KG1 (cell line): ENCODE measurements around the gene PSTPIP1.

Experiments used
- DNase-seq: peaks from one replicate; lab custom pipeline; 2025; lab: John Stamatoyannopoulos, UW

The PSTPIP1 gene

DNA sequence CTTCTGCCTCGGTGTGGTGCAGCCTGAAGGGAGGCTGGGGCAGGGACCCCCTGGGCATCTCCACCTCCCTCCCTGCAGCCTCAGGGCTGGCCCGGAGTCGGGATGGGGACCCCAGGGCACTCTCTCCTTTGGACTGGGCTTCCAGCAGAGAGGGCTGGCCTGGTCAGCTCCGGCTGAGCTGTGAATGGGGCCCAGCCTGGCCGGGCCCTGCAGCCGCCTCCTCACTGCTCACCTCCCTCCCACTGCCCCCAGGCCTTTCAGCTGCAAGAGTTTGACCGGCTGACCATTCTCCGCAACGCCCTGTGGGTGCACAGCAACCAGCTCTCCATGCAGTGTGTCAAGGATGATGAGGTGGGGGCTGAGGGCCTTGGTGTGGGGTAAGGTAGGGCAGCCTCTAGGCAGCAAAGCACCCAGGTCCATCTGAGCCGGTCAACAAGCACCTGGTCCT lies 36.0 kb downstream of the PSTPIP1 start:
- no peak for DNase-seq

DNA sequence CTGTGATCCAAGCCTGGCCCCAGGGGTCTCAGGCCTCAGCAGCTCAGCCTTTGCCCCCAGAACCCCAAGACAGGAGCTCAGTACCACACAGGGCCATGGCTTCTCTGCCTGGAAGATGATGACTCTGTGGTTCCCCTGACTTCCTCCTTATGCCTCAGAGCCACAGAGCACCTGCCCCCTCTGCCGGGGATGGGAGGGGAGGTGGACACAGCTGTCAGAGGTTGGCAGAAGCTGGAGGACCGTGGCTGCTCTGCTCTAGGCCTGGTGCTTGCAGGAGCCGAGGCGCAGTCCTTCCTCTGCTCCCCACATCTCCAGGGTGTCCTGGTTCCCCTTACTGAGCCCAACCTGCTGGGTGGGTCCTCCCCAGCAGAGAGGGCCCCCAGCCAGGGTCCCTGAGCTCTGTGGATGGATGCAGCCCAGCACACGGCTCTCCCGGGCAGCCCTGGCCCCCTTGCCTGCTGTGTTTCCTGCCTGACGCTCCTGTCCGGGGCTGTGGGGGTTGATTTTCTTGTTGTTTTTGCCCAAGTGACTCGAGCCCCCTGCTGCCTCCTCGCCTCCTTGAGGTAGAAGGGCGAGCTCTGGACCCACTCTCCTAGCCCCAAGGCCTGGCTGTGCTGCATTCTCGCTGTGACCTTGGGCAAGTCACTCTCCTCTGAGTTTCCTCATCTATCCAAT lies 36.6 kb downstream of the PSTPIP1 start:
- DNase-seq = no peak

DNA sequence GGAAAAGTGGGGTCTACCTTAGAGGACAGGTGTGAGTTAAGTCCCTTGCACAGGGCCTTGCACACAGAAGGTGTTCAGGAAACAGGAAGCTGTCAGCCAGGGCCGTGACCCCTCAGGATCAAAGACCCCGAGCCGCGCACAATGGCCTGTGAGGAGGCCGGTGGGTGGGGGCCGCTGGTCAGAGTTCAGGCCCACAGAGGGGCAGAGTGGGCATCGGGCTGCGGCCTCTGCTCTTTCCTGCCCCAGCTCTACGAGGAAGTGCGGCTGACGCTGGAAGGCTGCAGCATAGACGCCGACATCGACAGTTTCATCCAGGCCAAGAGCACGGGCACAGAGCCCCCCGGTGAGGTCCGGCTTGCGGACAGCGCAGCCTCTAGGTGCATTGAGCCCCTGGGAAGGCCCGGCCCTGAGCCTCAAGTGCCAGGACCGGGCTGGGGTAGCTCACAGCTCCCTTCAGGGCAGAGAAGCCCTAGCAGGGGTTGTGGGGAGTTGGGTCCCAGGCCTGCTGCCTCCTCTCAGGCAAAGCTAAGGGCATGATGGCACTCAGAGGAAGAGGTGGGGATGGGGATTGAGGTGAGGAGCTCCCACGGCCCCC lies 37.2 kb downstream of the PSTPIP1 start:
- no peak for DNase-seq

DNA sequence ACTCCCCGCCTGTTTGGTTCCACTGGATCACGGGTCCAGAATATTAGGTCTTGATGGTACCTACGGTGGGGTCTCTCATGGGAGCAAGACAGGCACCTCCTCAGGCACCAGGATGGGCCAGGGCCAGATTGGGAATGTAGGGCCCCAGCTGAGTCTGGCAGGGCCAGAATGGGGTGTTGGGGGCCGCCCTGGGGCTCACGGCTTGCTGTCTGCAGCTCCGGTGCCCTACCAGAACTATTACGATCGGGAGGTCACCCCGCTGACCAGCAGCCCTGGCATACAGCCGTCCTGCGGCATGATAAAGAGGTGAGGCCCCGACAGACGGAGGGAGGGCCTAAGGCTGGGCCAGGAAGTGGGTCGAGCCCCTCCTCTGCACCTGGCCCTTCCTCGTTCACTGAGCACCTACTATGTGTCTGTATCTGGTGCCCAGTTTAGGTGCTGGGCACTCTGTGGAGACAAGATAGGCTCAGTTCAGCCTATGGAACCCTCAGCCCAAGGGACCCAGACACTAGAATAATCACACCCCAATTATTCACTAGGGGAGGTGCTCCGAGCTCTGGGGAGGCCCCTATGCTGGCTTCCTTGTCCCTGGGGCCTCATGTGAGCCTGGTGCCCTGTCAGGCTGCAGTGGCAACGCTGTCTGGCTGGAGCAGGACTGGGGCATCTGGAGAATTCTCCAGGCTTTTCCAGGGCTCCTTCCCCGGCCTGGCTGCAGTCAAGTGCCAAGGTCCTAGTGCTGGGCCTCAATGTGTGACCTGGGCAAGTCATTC lies 37.9 kb downstream of the PSTPIP1 start:
- no peak for DNase-seq

DNA sequence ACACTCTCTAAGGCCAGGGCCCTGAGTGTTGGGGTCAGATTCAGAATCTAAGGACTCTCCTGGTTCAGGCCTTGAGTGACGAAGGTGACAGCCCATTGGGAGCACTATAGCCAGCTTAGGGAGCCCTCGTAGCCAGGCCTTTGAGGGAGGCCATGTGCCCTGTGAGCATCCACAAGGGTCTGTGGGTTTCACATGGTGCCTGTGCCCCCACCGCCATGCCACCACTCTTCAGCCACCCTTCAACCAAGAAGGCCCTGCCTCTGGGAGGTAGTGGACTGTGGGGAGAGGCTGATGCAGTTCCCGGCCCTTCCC lies 38.4 kb downstream of the PSTPIP1 start:
- no peak for DNase-seq

DNA sequence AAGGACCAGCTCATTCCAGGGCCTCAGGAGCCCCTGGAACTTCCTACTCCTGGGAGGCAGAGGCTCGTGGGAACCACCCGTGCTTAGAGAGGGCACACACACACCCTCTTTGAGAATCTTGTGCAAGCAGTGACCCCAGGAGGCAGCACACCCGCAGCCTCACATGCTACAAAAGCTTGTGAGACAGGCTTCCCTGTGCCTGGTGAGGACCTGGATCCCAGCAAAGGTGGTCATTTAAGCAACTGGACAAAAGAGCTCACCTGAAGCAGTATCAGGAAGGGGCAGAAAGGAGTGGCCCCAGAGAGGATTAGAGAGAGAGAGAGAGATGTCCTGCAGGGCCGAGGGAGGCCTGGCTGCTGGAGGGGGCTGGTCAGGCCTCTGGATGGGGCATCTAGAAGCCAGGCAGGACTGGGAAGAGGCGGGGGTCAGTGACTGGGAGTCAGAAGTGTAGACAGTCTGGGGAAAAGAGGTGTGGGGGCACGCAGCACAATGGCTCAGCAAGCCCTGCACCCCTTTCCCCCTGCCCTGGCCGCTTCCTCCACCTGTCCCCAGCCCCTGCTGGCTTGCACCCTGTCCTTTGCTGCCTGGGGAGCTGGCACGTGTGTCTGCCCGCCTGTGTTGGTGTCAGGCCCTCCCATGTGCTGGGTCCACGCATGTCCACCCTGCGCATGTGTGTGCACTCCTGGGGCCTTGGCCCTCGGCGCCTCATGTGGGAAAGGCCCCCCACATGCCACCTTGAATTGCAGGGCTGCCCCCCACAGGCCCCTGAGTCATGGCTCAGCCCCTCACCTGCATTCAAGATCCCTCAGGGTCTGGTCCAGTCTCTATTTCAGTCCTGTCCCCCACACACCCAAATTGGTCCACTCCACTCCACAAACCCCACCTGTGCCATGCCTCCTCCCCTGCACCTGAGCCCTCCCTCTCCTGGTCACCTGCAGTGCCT lies 39.1 kb downstream of the PSTPIP1 start:
- DNase-seq = no peak

DNA sequence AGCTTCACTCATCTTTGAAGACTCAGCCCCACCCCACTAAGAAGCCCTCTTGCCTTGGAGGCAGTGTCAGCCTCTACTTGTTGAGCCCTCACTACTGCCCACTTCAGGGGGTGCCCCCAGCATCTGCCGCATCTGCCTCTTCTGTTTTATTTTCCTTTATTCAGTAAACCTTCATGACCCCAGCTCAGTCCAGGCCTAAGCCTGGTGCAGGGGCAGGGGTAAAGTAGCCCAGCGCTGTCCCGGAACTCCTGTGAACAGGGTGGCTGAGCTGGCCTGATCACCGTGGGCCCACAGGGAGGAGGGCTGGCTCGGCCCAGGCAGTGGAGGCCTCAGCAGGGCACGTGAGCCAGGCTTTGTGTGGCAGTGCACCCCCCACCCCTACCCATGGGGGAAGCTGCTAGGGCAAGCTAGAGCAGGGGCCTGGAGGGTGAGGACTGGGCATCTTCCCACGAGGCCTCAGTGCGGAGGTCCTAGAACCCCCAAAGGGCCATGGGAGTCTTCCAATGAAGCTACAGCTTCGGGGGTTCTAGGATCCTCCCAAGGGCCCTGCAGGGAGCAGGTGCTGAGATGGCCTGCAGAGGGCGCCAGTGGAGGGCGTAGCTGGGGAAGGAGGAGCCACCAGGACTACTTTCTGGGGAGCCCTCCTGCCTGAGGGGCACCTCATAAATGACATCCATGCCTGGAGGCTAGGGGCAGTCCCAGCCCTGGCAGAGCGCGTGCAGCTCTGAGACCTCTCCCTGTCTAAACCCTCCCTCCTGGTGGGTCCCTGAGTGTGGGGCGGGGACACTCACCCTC lies 40.0 kb downstream of the PSTPIP1 start:
- DNase-seq = no peak

DNA sequence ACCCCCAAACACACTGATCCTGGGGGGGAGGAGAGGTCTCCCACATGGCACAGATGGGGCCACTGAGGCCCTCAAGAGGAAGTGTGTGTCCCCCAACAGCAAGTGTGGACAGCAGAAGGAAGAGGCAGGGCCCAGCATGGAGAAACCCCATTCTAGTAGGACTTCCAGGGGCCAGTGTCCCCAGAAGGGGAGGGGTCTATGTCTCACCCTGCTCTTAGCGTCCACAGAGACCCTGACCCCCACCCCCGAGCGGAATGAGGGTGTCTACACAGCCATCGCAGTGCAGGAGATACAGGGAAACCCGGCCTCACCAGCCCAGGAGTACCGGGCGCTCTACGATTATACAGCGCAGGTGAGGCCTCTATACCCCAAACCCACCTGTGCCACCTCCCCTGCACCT lies 40.7 kb downstream of the PSTPIP1 start:
- no peak for DNase-seq

DNA sequence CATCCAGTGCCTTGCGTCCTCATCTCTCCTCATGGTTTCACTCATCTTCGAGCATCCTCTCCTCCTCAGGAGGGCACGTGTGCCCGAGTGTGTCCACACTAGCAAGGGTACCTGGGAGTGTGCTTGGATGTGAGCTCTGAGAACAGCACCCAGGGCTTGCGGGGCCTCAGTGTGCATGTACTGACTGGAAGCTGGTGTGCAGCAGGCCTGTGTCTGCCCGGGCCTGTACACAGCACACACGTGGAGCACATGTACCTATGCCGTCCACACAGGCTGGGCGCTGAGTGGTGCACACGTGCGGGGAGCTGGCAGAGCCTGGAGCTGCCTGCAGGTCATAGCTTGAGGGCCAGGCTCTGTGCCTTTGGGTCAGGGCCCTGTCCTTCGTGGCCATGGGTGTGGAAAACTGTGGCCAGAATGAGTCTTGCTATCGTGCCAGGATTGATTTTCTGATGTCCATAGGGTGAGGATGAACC lies 41.1 kb downstream of the PSTPIP1 start:
- no peak for DNase-seq

DNA sequence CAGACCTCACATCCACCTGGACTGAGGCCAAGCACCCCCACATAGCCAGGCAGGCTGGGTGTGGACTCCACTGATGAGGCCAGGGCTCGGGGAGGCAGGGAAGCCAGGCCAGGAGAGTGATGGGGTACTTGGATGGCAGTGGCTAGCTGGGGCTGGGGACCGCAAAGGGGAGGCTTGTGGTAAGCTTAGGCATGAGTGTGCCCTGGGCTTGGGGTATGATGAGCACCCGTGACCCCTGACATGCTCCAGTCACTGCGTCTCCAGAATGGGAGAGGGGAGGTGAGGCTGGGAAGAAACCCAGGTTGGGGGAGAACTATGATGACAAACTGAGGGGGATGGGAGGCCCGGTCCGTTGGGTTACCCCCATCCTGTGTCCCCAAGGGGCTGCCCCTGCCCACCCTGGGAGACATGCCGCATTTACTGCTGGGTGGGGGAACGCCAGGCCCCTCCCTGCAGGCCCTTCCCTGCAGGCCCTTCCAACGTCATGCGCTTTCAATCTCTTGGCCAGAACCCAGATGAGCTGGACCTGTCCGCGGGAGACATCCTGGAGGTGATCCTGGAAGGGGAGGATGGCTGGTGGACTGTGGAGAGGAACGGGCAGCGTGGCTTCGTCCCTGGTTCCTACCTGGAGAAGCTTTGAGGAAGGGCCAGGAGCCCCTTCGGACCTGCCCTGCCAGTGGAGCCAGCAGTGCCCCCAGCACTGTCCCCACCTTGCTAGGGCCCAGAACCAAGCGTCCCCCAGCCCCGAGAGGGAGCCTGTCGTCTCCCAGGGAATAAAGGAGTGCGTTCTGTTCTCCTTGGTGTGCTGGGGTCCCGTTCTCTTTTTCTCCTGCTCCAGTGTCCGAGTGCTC lies 41.8 kb downstream of the PSTPIP1 start:
- DNase-seq = no peak

DNA sequence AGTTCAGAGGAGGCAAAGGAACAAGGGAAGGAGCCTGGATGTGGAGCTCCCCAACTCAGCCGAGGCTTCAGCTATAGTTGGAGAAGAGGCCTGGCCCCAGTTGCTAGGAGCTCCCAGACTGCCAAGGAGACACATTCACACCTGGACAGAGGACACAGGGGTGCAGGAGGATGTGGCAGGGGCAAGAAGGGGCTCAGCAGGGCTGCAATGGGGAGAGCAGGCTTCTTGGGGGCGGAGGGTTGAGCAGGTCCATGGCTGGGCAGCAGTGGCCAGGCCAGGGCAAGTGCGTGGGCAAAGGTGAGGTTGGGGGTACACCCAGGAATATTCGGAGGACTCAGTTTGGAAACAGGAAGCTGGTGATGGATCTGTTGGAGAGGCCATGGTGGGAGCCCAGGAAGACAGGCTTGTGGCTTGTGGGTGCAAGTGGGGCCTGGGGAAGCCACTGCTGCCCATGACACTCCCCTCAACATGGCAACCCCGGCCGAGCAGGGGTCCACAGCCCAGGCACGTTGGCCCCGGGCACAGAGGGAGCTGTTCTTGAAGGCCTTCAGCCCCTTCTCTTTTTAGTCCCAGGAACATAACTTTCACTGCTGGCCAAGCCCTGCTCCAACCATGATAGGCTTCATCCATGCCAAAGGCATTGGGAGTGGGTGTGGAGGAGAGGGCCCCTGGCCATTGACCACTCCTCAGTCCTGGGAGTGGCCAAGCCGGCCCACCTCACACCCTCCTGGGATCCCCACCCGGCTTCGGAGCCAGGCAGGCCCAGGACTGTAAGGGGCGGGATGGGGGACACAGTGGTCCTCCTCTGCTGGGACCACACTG lies 42.7 kb downstream of the PSTPIP1 start:
- DNase-seq = no peak

DNA sequence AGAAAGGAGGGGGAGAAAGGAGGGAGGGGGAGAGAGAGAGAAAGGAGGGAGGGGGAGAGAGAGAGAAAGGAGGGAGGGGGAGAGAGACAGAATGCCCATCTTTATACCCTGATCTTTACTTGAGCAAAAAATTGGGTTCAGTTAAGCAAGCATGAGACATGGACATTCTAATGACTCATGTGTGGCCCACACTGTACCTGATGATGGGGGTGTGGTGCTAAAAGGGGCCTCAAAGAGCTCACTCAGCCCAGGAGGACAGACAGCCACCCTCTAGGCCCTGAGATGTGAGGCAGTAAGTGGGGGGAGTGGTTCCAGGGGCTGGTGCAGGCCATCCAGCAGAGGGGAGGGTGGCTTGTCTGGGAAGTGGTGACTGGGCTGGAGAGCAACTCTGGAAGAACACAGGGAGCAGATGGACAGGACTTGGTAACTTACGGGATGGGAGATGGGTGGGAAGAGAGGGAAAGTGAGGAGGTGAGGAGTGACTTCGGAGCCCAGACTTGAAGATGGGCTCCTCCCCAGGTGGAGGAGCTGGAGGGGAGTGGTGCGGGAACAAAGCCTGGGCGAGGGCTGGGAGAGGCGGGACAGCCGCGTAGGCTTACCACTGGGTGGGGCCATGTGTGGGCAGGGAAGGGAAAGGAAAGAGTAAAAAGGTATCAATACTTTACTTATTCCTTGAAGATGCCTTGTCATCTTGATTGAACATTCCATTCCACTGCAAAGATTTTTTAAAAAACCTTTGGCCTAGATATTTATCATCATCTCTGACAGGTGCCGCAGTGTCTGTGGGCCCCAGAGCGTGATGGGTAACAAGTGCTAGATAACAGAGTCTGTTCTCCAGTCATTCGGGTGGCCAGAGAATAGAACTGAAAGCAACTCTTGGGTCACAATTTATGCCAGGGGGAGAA lies 43.6 kb downstream of the PSTPIP1 start:
- no peak for DNase-seq

DNA sequence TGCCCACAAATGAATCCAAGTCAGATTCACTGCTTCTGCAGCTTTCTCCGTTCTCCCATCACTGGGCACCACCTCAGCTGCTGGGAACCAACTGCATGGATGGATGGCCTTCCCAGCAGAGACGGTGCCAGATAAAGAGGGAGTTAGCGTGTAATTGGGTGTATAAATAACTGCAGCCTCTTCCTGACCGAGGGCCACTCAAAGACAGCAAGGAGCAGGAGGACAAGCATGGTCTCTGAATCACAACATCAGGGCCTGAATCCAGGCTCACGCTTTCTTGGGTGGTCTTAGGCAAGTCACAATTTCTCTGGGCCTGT lies 44.2 kb downstream of the PSTPIP1 start:
- no peak for DNase-seq

DNA sequence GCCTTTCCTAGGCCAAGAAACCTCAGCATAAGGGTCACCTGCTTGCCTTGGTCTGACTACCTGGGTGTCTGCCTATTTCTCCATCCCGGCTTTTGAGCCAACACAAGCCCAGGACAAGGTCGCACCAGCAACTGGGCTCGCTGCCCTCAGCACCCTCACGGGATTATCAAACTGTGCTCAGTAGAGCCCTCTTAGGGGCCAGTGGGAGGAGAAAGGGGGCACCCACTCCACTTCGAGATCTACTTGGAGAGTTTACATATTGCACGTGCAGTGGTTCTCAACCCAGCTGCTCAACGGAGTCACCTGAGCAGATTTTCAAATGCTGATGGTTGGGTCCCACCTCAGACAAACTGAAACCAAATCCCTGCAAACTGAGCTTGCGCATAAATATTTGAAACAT lies 44.9 kb downstream of the PSTPIP1 start:
- no peak for DNase-seq

DNA sequence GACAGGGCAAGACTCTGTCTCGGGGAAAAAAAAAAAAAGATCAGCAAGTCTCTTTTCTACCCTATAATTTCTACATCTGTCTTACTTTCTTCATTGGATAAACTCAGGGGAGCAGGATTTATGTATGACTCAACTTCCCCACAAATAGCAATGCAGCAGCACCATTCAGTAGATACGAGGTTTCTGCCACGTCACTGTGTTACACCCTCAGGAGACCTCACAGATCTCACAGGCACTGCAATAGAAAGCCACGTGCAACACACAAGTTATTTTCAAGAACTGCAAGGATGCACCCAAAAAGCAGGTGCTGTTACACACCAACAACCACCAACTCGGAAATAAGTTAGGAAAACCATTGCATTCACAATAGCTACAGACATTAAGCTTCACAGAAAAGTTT lies 45.7 kb downstream of the PSTPIP1 start:
- DNase-seq = no peak

DNA sequence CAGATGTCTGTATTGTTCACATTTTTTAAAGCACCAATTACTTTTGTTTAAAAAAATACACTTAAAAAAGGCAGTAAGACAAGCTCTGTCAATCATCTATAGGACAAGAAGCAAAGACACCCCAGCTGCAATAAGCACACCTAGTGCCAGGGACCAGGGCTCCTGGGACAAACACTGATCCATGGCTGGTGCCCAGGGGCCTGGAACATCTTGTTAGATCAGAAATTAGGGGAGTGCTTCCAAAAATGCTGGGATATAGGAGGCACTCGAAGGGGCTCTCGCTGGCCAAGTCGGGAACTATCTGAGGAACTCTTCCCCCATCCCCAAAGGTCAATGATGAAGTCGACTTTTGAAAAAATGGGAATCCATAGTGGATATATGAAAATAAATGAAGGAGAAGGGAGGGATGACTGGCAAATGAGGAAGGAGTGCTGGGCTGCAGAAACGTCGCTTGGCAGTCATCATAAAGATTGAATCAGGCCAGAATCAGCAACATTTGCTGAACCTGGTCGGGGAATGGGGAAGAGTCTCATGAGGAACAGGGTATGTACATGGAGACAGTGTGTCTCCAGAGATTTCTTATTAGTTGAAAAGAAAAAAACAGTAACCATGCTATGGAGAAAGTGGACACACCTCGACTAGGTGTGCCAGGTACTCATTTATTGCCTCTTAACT lies 47.5 kb downstream of the PSTPIP1 start:
- no peak for DNase-seq

DNA sequence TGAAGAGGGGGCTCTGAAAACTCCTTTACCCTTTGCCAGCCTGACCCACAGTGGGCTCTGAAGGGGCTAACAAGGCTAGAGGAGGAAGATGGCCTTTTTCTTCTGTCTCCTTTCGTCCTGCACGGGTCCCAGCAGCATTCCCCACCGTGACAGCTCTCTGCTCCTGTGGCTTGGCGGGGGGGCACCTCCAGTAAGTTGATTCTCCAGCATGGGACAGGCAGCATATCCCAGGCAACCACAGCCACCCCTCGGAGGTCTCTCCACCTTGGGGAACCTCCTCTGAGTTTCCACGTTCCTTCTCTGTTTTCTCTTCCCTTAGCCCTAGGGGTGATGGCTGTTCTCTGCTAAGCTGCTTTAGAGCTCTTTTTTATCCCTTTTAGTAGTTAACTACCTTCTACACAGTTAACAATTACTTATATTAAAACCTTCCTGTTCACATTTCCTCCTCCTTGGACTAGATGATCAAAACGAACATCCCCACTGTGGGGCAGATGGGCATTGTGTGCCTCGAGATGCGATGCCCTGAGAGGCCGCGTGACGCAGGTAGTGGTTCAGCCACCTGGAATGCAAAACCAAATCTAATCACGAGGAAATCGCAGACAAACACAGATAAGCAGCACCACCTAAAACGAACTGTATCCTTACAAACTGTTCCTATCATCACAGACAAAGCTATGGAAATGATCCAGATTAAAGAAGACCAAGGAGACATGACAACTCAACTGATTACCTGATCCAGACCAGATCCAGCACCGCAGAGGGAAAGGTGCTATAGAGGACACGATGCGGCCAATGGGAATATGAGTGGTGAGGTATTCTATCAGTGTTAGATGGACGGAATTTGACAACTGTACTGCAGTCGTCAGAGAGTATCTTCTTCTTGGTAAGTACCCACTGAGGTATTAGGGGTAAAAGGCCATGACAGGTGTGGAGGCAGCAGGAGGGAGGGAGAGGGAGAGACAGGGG lies 48.3 kb downstream of the PSTPIP1 start:
- DNase-seq = no peak
